Measurements from ENCODE around the gene ZNF804B.

Gene ZNF804B

GRCh38 chr7:88758381-88759229 is 895 bp upstream of the ZNF804B start:
- no peak for TF ChIP-seq CTCF (IDR thresholded peaks at IDR 0.05; ENCODE audit: low read depth, low read length, missing control alignments)

DNA sequence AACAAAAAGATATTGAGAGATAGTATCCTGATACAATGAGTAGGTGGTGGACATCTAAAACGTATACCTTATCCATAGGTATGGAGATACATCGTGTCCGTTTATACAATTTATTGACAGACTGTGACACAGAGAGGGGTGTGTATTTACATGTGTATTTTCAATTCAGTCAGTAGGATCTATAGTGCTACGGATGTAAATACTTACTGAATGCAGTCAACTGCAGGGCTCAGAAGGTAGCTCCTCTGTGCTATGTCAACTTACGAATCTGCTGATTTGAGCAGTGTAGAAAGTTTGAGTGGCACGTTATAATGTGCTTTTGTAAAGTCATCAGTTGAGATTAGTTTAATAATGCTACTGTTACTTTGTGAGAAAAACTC is 626 bp downstream of the ZNF804B start:
- H3K4me3 ChIP-seq (replicated peaks; ENCODE audit: low read depth, low read length) = no peak overlapping the region
- DNase-seq (ENCODE audit: extremely low read depth, low read depth) = no peak
- no peak for TF ChIP-seq CTCF (IDR thresholded peaks at IDR 0.05; ENCODE audit: low read depth, low read length, missing control alignments)

More at GRCh38 chr7:88758381-88759229, 895 bp upstream of the ZNF804B start:
- H3K4me3 ChIP-seq (replicated peaks; ENCODE audit: low read depth, low read length) = no peak overlapping the region
- DNase-seq (ENCODE audit: extremely low read depth, low read depth) = no peak

DNA sequence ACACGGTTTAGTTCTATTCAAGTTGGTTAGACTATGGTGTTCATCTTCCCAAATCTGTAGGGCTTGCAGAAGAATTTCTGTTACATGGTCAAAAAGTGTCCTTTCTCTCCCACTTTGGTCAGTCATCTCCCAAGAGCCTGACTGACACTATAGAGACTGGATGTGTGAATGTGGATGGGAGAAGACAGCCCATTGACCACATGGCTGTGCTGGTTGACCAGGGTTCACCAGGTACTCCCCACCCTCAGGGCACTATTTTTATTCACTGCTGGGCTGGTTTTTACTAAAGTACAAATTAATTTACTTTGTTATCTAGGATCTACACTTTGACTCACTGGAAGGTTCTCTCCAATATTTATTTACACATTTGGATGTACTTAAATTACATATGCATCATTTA is 2.3 kb downstream of the ZNF804B start:
- H3K4me3 ChIP-seq (replicated peaks; ENCODE audit: low read depth, low read length) = no peak overlapping the region
- no peak for DNase-seq (ENCODE audit: extremely low read depth, low read depth)
- TF ChIP-seq CTCF (IDR thresholded peaks at IDR 0.05; ENCODE audit: low read depth, low read length, missing control alignments) = no peak

- no peak for DNase-seq (ENCODE audit: extremely low read depth, low read depth)
- H3K4me3 ChIP-seq (replicated peaks; ENCODE audit: low read depth, low read length) = no peak overlapping the region
- TF ChIP-seq CTCF (IDR thresholded peaks at IDR 0.05; ENCODE audit: low read depth, low read length, missing control alignments) = no peak
Measured at GRCh38 chr7:88771417-88771816, 11.9 kb downstream of the ZNF804B start.

- H3K4me3 ChIP-seq (replicated peaks; ENCODE audit: low read depth, low read length) = no peak overlapping the region
- no peak for TF ChIP-seq CTCF (IDR thresholded peaks at IDR 0.05; ENCODE audit: low read depth, low read length, missing control alignments)
- no peak for DNase-seq (ENCODE audit: extremely low read depth, low read depth)
Measured at GRCh38 chr7:88772776-88773175, 13.3 kb downstream of the ZNF804B start.

- no peak for TF ChIP-seq CTCF (IDR thresholded peaks at IDR 0.05; ENCODE audit: low read depth, low read length, missing control alignments)
- no peak overlapping the region for H3K4me3 ChIP-seq (replicated peaks; ENCODE audit: low read depth, low read length)
- no peak for DNase-seq (ENCODE audit: extremely low read depth, low read depth)
Measured at GRCh38 chr7:88775838-88776237, 16.3 kb downstream of the ZNF804B start.
